ENCODE data around the gene DCST2. TPM values are rescaled to one million over a fixed set of nuclear protein-coding genes. Genes with fewer than 3 reads are reported as not detected.
A peak's percentile ranks its signal among the peaks of the same experiment; 100 is the strongest.

Gene DCST2
- total and polyA plus RNA-seq, 9 of the 15 experiments (the other 6 are each of a cell fraction or from before 2014, with no cell fraction given): 0.09 to 0.49 (median 0.11) TPM; not detected in 3

GRCh38 chr1:155080312-155081228, 47.0 kb upstream of the DCST2 start (continued):
- TF ChIP-seq ZBTB12 (CRISPR knock-in tag; IDR thresholded peaks at IDR 0.05) (no peak), ZHX1 (conservative IDR thresholded peaks at IDR 0.05; ENCODE audit: low read length) (no peak), ARID4B (CRISPR knock-in tag; IDR thresholded peaks at IDR 0.05) (0 out of 2 replicates have a peak, but pooled peaks have one; percentile 30), SMC3 (conservative IDR thresholded peaks at IDR 0.05; ENCODE audit: insufficient read depth, low read depth, low read length) (no peak), CCNT2 (IDR thresholded peaks at IDR 0.05; ENCODE audit: borderline replicate concordance, extremely low read depth, insufficient read length, low read depth, low read length) (peak; percentile 40), HDAC8 (tag; IDR thresholded peaks at IDR 0.05) (no peak), ARID3B (CRISPR knock-in tag; IDR thresholded peaks at IDR 0.05; ENCODE audit: borderline replicate concordance) (no peak)

Data from K562 (cell line).